ENCODE data around the gene TACR1. TPM values are rescaled to one million over a fixed set of nuclear protein-coding genes. Genes with fewer than 3 reads are reported as not detected.

Gene TACR1
- total and polyA plus RNA-seq, 4 donors, result 0.08 to 9.8 (median 3.4) TPM; not detected in 1

DNA sequence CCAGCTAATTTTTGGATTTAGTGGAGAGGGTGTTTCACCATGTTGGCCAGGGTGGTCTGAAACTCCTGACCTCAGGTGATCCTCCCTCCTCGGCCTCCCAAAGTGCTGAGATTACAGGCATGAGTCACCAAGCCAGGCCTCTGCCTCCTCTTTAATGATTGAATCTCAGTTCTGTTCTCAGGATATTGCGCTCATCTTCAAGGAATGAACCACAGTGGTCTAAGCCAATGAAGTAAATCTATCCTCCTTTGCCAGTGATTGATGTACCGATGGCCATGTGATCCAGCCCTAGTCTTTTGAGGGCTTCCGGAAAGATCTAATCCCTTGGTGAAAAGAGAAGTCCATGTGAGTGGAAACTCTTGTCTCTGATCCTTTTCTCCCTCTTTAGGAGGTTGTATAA lies 192.3 kb downstream of the TACR1 start:
- Histone ChIP-seq H3K27ac (ENCODE audit: low read depth in 1 of 2, low read length in 2 of 2) (no peak overlapping the region), H3K4me1 (ENCODE audit: control insufficient read depth in 1 of 2, insufficient read depth in 2 of 2, low read length in 2 of 2) (peaks cover 0 to 2% of the 10 kb centered on the region in 2 donors), H3K9me3 (ENCODE audit: control insufficient read depth, low read length) (no peaks in the 10 kb centered on the region), H3K4me3 (ENCODE audit: low read length in 2 of 2) (no peak overlapping the region), H3K27me3 (ENCODE audit: control insufficient read depth in 1 of 2, insufficient read depth in 2 of 2, low read length in 1 of 2) (no peaks in the 10 kb centered on the region), H3K36me3 (ENCODE audit: control insufficient read depth in 1 of 2, insufficient read depth in 2 of 2, low read length in 1 of 2) (no peaks in the 10 kb centered on the region)
- ATAC-seq (ENCODE audit: low FRiP score), result no peak
- DNase-seq, result no peak
- intact Hi-C loops (cut with DNase I), result no loop called here
- 97 to 99% methylated on average over 4 of the region's 4 CpGs for WGBS, 2 donors

DNA sequence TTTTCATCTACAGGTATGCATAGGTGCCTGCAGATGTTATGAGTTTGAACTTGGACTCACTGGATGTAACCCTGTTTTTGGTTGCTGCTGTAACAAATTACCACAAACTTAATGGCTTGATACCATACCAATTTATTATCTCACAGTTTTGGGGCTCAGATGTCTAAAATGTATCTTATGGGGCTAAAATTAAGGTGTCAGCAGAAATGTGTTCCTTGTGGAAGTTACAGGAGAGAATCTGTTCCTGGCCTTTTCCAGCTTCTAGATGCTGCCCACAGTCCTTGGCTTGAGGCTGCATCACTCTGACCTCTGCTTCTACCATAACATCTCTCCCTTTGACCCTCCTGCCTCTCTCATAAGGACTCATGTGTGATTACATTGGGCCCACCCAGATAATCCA lies 193.3 kb downstream of the TACR1 start:
- ATAC-seq (ENCODE audit: low FRiP score), result no peak
- Histone ChIP-seq H3K36me3 (ENCODE audit: control insufficient read depth in 1 of 2, insufficient read depth in 2 of 2, low read length in 1 of 2) (no peaks in the 10 kb centered on the region), H3K9me3 (ENCODE audit: control insufficient read depth, low read length) (no peaks in the 10 kb centered on the region), H3K4me1 (ENCODE audit: control insufficient read depth in 1 of 2, insufficient read depth in 2 of 2, low read length in 2 of 2) (peaks cover 0 to 2% of the 10 kb centered on the region in 2 donors), H3K27ac (ENCODE audit: low read depth in 1 of 2, low read length in 2 of 2) (no peak overlapping the region), H3K4me3 (ENCODE audit: low read length in 2 of 2) (no peak overlapping the region), H3K27me3 (ENCODE audit: control insufficient read depth in 1 of 2, insufficient read depth in 2 of 2, low read length in 1 of 2) (no peaks in the 10 kb centered on the region)
- DNase-seq, result no peak
- intact Hi-C loops (cut with DNase I), result no loop called here

GRCh38 chr2:75003773-75004172 lies 195.5 kb downstream of the TACR1 start:
- Histone ChIP-seq H3K4me1 (ENCODE audit: control insufficient read depth in 1 of 2, insufficient read depth in 2 of 2, low read length in 2 of 2) (peaks cover 0 to 2% of the 10 kb centered on the region in 2 donors), H3K36me3 (ENCODE audit: control insufficient read depth in 1 of 2, insufficient read depth in 2 of 2, low read length in 1 of 2) (peaks cover 0 to 3% of the 10 kb centered on the region in 2 donors), H3K9me3 (ENCODE audit: control insufficient read depth, low read length) (peaks cover 2% of the 10 kb centered on the region), H3K27ac (ENCODE audit: low read depth in 1 of 2, low read length in 2 of 2) (no peak overlapping the region), H3K4me3 (ENCODE audit: low read length in 2 of 2) (no peak overlapping the region), H3K27me3 (ENCODE audit: control insufficient read depth in 1 of 2, insufficient read depth in 2 of 2, low read length in 1 of 2) (no peaks in the 10 kb centered on the region)
- intact Hi-C loops (cut with DNase I), result no loop called here
- DNase-seq (no peak), ATAC-seq (ENCODE audit: low FRiP score) (no peak)
- WGBS, 2 donors, result 59 to 61% methylated on average over 2 of the region's 2 CpGs

GRCh38 chr2:75003276-75003675 lies 196.0 kb downstream of the TACR1 start:
- Histone ChIP-seq H3K4me3 (ENCODE audit: low read length in 2 of 2) (no peak overlapping the region), H3K9me3 (ENCODE audit: control insufficient read depth, low read length) (peaks cover 2% of the 10 kb centered on the region), H3K27me3 (ENCODE audit: control insufficient read depth in 1 of 2, insufficient read depth in 2 of 2, low read length in 1 of 2) (no peaks in the 10 kb centered on the region), H3K27ac (ENCODE audit: low read depth in 1 of 2, low read length in 2 of 2) (no peak overlapping the region), H3K36me3 (ENCODE audit: control insufficient read depth in 1 of 2, insufficient read depth in 2 of 2, low read length in 1 of 2) (peaks cover 0 to 3% of the 10 kb centered on the region in 2 donors), H3K4me1 (ENCODE audit: control insufficient read depth in 1 of 2, insufficient read depth in 2 of 2, low read length in 2 of 2) (peaks cover 0 to 2% of the 10 kb centered on the region in 2 donors)
- 63 to 65% methylated on average over 2 of the region's 2 CpGs for WGBS, 2 donors
- no peak for DNase-seq
- intact Hi-C loops (cut with DNase I), result no loop called here
- ATAC-seq (ENCODE audit: low FRiP score), result no peak

DNA sequence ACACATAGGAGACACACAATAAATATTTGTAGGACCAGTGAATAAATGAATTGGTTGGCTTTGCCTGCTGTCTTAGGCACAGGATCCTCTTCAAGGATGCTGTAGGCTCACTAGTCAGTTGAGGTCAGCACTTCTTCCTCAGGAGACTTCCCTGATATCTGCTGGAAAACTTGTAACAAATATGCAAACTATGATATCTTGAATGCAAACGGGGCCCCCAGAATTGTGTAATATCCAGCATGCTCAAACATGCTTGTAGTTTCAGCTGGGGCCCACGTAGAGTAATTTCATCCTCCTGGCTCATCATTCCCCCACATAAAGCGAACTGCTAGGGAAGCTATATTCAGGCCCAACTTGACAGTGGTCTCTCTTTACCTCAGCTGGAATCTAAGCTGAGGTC lies 197.3 kb downstream of the TACR1 start:
- Histone ChIP-seq H3K4me3 (ENCODE audit: low read length in 2 of 2) (no peak overlapping the region), H3K36me3 (ENCODE audit: control insufficient read depth in 1 of 2, insufficient read depth in 2 of 2, low read length in 1 of 2) (peaks cover 0 to 3% of the 10 kb centered on the region in 2 donors), H3K9me3 (ENCODE audit: control insufficient read depth, low read length) (peaks cover 2% of the 10 kb centered on the region), H3K27ac (ENCODE audit: low read depth in 1 of 2, low read length in 2 of 2) (no peak overlapping the region), H3K27me3 (ENCODE audit: control insufficient read depth in 1 of 2, insufficient read depth in 2 of 2, low read length in 1 of 2) (no peaks in the 10 kb centered on the region), H3K4me1 (ENCODE audit: control insufficient read depth in 1 of 2, insufficient read depth in 2 of 2, low read length in 2 of 2) (peaks cover 0 to 2% of the 10 kb centered on the region in 2 donors)
- DNase-seq (no peak), ATAC-seq (ENCODE audit: low FRiP score) (no peak)
- 82 to 84% methylated on average over 3 of the region's 3 CpGs for WGBS, 2 donors
- intact Hi-C loops (cut with DNase I), result no loop called here

GRCh38 chr2:74999468-74999867 lies 199.9 kb downstream of the TACR1 start:
- Histone ChIP-seq H3K4me1 (ENCODE audit: control insufficient read depth in 1 of 2, insufficient read depth in 2 of 2, low read length in 2 of 2) (peaks cover 0 to 2% of the 10 kb centered on the region in 2 donors), H3K36me3 (ENCODE audit: control insufficient read depth in 1 of 2, insufficient read depth in 2 of 2, low read length in 1 of 2) (peaks cover 0 to 3% of the 10 kb centered on the region in 2 donors), H3K27ac (ENCODE audit: low read depth in 1 of 2, low read length in 2 of 2) (no peak overlapping the region), H3K4me3 (ENCODE audit: low read length in 2 of 2) (no peak overlapping the region), H3K27me3 (ENCODE audit: control insufficient read depth in 1 of 2, insufficient read depth in 2 of 2, low read length in 1 of 2) (no peaks in the 10 kb centered on the region), H3K9me3 (ENCODE audit: control insufficient read depth, low read length) (peaks cover 2% of the 10 kb centered on the region)
- WGBS, 2 donors, result 93 to 94% methylated on average over 5 of the region's 5 CpGs
- DNase-seq, result no peak
- no peak for ATAC-seq (ENCODE audit: low FRiP score)
- intact Hi-C loops (cut with DNase I), result no loop called here

Small RNA genes within 50 kb of the gene (microRNA-seq; reads per million reads assigned to microRNA genes)
- 0 to 1.8 reads per million in 2 donors for gene MIR5000

Other genes with a start within 250 kb of the TACR1 start
- gene POLE4, start 240.9 kb downstream of the TACR1 start, total RNA-seq, result 10 to 100 TPM; 57.3 to 59.3 TPM
- gene POLE4, start 240.9 kb downstream of the TACR1 start, polyA plus RNA-seq, result 100 to 1,000 TPM in 1 of 2 donors, 10 to 100 TPM in 1; 55.9 to 146 TPM